ENCODE results near the gene IGSF11.

The IGSF11 gene

GRCh38 chr3:118987477-118987876 lies 47.2 kb downstream of the IGSF11 start:
- in situ Hi-C loops (cut with HindIII; ENCODE audit: low pct_ligation_motif_present, low sequenced_read_pairs) = no loop called here
- H3K4me3 ChIP-seq (ENCODE audit: low read depth, low read length) = no peak overlapping the region
- H3K27me3 ChIP-seq (replicated peaks) = no peaks in the 10 kb centered on the region
- no peak overlapping the region for H3K27ac ChIP-seq
- no peak for TF ChIP-seq CTCF (IDR thresholded peaks at IDR 0.05; ENCODE audit: low read depth, low read length, missing control alignments)
- no peaks in the 10 kb centered on the region for H3K36me3 ChIP-seq (replicated peaks)
- DNase-seq = no peak

- Histone ChIP-seq H3K36me3 (replicated peaks) (no peaks in the 10 kb centered on the region), H3K27ac (no peak overlapping the region), H3K4me3 (ENCODE audit: low read depth, low read length) (no peak overlapping the region), H3K27me3 (replicated peaks) (no peaks in the 10 kb centered on the region)
- no peak for DNase-seq
- no peak for TF ChIP-seq CTCF (IDR thresholded peaks at IDR 0.05; ENCODE audit: low read depth, low read length, missing control alignments)
- in situ Hi-C loops (cut with HindIII; ENCODE audit: low pct_ligation_motif_present, low sequenced_read_pairs) = no loop called here
Observed at GRCh38 chr3:118986734-118987133, 47.9 kb downstream of the IGSF11 start.

GRCh38 chr3:118984699-118985098 lies 49.9 kb downstream of the IGSF11 start:
- no peak for TF ChIP-seq CTCF (IDR thresholded peaks at IDR 0.05; ENCODE audit: low read depth, low read length, missing control alignments)
- Histone ChIP-seq H3K4me3 (ENCODE audit: low read depth, low read length) (no peak overlapping the region), H3K27me3 (replicated peaks) (no peaks in the 10 kb centered on the region), H3K27ac (no peak overlapping the region), H3K36me3 (replicated peaks) (no peaks in the 10 kb centered on the region)
- no peak for DNase-seq
- in situ Hi-C loops (cut with HindIII; ENCODE audit: low pct_ligation_motif_present, low sequenced_read_pairs) = no loop called here

GRCh38 chr3:118981494-118982134 lies 53.0 kb downstream of the IGSF11 start:
- Histone ChIP-seq H3K27ac (no peak overlapping the region), H3K36me3 (replicated peaks) (no peaks in the 10 kb centered on the region), H3K4me3 (ENCODE audit: low read depth, low read length) (no peak overlapping the region), H3K27me3 (replicated peaks) (no peaks in the 10 kb centered on the region)
- in situ Hi-C loops (cut with HindIII; ENCODE audit: low pct_ligation_motif_present, low sequenced_read_pairs) = no loop called here
- no peak for DNase-seq
- no peak for TF ChIP-seq CTCF (IDR thresholded peaks at IDR 0.05; ENCODE audit: low read depth, low read length, missing control alignments)

- in situ Hi-C loops (cut with HindIII; ENCODE audit: low pct_ligation_motif_present, low sequenced_read_pairs) = no loop called here
- Histone ChIP-seq H3K27ac (no peak overlapping the region), H3K27me3 (replicated peaks) (no peaks in the 10 kb centered on the region), H3K36me3 (replicated peaks) (no peaks in the 10 kb centered on the region), H3K4me3 (ENCODE audit: low read depth, low read length) (no peak overlapping the region)
- DNase-seq = no peak
- no peak for TF ChIP-seq CTCF (IDR thresholded peaks at IDR 0.05; ENCODE audit: low read depth, low read length, missing control alignments)
Observed at GRCh38 chr3:118980832-118981231, 53.8 kb downstream of the IGSF11 start.

- DNase-seq = no peak
- no peak for TF ChIP-seq CTCF (IDR thresholded peaks at IDR 0.05; ENCODE audit: low read depth, low read length, missing control alignments)
Observed at GRCh38 chr3:118978393-118978758, 56.3 kb downstream of the IGSF11 start.

More at GRCh38 chr3:118978393-118978758, 56.3 kb downstream of the IGSF11 start:
- H3K4me3 ChIP-seq (ENCODE audit: low read depth, low read length) = no peak overlapping the region
- H3K27me3 ChIP-seq (replicated peaks) = no peaks in the 10 kb centered on the region
- no peaks in the 10 kb centered on the region for H3K36me3 ChIP-seq (replicated peaks)
- in situ Hi-C loops (cut with HindIII; ENCODE audit: low pct_ligation_motif_present, low sequenced_read_pairs) = no loop called here
- H3K27ac ChIP-seq = no peak overlapping the region

Data from brain microvascular endothelial cell (primary cell).